Ascending aorta (tissue), 2 donors: ENCODE results near the gene SDSL. TPM values are rescaled to one million over a fixed set of nuclear protein-coding genes. Genes with fewer than 3 reads are reported as not detected.
A peak's percentile ranks its signal among the peaks of the same experiment; 100 is the strongest.

Experiments
- DNase-seq, 2 donors: peaks; one replicate each; pipeline ENCODE4 v3.0.0-alpha.2; 2019; ENCODE audit warnings: low spot score in 2 of 2
- H3K27ac ChIP-seq, 2 donors: fragments of 200-600 bp; sonication (generic); one replicate each; pipeline ENCODE4 v1.5.1; 2016 to 2017; ENCODE audit warnings: mild to moderate bottlenecking in 1 of 2
- H3K27me3 ChIP-seq: fragments of 200-600 bp; sonication (generic); one replicate; pipeline ENCODE4 v1.5.1; 2017
- H3K36me3 ChIP-seq, 2 donors: fragments of 200-600 bp; sonication (generic); one replicate each; pipeline ENCODE4 v1.5.1; 2016
- H3K4me1 ChIP-seq, 2 donors: fragments of 200-600 bp; sonication (generic); one replicate each; pipeline ENCODE4 v1.5.1; 2016 to 2017; ENCODE audit warnings: mild to moderate bottlenecking in 1 of 2
- H3K4me3 ChIP-seq, 2 donors: fragments of 200-600 bp; sonication (generic); one replicate each; pipeline ENCODE4 v1.5.1; 2016 to 2017; ENCODE audit warnings: mild to moderate bottlenecking in 1 of 2
- H3K9me3 ChIP-seq, 2 donors: fragments of 200-600 bp; sonication (generic); one replicate each; pipeline ENCODE4 v1.5.1; 2016
- intact Hi-C: fragments of 100-400 bp; cut with DNase I; formaldehyde crosslinking; loops from one replicate; pipeline ENCODE4 v1.15.1; 2023
- total RNA-seq: library from RNA; depleted of rRNA; stranded (reverse); fragments of >200 nt; gene quantifications from one replicate; pipeline ENCODE4 v1.1.0, GENCODE V29; 2016
- TF ChIP-seq, protein P1 (sequence below), 3 experiments: fragments of 200-600 bp in 2 of 3; fragments of 450-650 bp in 1 of 3; sonication (generic) in 2 of 3; IDR thresholded peaks; one replicate each; pipeline ENCODE4 v1.5.1; 2016 to 2019; ENCODE audit warnings: antibody characterized with exemption in 3 of 3, mild to moderate bottlenecking in 1 of 3, moderate library complexity in 1 of 3

The SDSL gene
- total RNA-seq, 1 donor from 2014 or later, result 11.0 TPM

DNA sequence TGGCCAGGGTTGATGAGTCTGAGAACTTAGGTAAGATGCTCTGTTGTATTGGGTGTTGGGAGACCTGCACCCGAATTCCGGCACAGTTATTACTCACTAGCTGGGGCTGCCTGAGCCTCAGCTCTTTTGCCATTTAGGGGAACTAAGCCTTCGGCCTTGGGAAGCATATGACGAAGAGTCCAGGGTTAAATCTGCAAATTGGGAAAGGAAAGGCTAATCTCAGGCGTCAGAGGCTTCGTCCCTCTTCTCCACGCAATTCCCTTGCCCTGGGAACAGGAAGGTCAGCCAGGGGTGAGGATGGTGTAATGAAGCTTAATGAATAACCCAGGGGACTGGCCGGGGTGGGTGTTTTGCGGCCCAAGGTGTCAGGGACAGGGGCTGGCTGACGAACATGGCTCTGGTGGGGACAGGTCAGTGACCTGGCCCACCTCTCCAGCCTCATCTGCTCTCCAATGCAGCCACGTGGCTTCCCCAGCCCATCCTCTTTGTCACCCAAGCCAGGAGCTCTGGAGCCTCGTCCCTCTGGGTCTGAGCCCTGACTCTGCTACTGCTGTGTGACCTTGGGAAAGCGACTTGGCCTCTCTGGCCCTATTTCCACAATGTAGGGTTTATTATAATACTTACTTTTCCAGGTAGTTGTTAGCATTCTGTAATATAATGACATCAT, 3.8 kb upstream of the SDSL start:
- no peaks in the 10 kb centered on the region for H3K9me3 ChIP-seq
- no peaks in the 10 kb centered on the region for H3K36me3 ChIP-seq
- peaks cover 0 to 6% of the 10 kb centered on the region in 2 donors for H3K4me1 ChIP-seq
- H3K27ac ChIP-seq, result no peak overlapping the region
- peak in 1 of 2 donors; percentile 76 for DNase-seq
- no peaks in the 10 kb centered on the region for H3K27me3 ChIP-seq
- H3K4me3 ChIP-seq, result no peak overlapping the region
- intact Hi-C loops, result no loop called here
- TF ChIP-seq, protein P1, sequence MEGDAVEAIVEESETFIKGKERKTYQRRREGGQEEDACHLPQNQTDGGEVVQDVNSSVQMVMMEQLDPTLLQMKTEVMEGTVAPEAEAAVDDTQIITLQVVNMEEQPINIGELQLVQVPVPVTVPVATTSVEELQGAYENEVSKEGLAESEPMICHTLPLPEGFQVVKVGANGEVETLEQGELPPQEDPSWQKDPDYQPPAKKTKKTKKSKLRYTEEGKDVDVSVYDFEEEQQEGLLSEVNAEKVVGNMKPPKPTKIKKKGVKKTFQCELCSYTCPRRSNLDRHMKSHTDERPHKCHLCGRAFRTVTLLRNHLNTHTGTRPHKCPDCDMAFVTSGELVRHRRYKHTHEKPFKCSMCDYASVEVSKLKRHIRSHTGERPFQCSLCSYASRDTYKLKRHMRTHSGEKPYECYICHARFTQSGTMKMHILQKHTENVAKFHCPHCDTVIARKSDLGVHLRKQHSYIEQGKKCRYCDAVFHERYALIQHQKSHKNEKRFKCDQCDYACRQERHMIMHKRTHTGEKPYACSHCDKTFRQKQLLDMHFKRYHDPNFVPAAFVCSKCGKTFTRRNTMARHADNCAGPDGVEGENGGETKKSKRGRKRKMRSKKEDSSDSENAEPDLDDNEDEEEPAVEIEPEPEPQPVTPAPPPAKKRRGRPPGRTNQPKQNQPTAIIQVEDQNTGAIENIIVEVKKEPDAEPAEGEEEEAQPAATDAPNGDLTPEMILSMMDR (IDR thresholded peaks at IDR 0.05), result no peak

DNA sequence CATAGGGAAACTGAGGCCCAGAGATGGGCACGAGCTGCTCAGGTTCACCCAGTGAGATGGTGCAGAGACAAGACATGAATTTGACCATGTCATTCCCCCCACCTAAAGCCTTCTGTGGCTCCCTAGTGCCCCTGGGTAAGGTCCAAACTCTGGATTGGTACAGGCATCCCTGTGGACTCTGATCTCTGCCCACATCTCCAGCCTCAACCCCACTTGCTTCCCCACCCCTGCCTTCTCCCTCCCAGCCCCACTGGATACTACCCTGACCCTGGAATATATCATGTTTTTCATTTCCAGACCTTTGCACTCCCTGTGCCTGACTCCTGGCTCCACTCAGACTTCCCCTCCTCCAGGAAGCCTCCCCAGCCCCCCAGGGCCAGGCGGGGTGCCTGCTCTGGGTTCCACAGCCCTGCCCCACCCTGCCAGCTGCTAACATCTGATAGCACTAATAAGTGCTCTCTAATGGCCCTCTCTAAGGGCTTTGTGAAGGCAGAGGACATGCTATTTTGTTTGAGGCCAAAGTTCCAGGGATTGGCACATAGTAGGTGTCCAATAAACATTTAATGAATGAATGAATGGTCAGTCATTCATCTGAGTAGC, 1.1 kb upstream of the SDSL start:
- Histone ChIP-seq H3K4me1 (peaks cover 0 to 6% of the 10 kb centered on the region in 2 donors), H3K4me3 (no peak overlapping the region), H3K27ac (no peak overlapping the region), H3K27me3 (no peaks in the 10 kb centered on the region), H3K9me3 (no peaks in the 10 kb centered on the region), H3K36me3 (no peaks in the 10 kb centered on the region)
- DNase-seq, result no peak
- intact Hi-C loops, result loop anchor here (10.0 kb wide), 1 partner anchor 236 kb away; the partner anchor contains the start of genes DDX54 and RITA1
- TF ChIP-seq, protein P1 (IDR thresholded peaks at IDR 0.05), result no peak

DNA sequence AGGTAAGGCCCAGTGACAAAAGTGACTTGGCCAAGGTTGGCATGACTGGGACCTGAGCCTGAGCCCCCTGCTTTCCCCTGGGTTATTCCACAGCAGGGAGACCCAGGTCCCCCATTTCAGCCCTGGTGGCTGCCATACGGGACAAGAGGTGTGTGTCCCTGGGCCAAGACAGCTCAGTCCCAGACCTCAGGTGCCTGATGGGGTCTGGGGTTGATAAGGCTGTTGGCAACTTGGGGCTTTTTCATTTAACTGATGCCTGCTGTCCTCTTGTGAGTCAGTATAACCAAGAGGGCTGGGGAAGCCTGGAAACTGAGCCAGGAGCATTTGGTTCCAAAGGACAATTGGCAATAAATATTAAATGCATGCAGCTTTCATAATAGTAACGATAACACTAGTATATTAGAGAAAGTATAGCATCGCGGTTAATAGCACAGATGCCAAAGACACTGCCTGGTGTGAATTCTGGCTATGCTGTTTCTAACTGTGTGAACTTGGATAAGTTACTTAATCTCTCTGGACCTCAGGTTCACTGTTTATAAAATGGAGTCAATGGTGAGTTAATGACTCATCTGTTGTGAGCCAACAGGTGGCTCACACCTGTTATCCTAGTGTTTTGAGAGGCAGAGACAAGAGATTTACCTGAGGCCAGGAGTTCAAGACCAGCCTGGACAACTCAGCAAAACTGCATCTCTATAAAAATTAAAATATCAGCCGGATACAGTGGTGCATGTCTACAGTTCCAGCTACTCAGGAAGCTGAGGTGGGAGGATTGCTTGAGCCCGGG, 898 bp downstream of the SDSL start:
- peak overlapping the region; percentile 52 to 68 for H3K4me3 ChIP-seq
- H3K4me1 ChIP-seq, result peaks cover 0 to 6% of the 10 kb centered on the region in 2 donors
- peak overlapping the region in 1 of 2 donors; percentile 68 for H3K27ac ChIP-seq
- no peaks in the 10 kb centered on the region for H3K27me3 ChIP-seq
- no peaks in the 10 kb centered on the region for H3K9me3 ChIP-seq
- no peaks in the 10 kb centered on the region for H3K36me3 ChIP-seq
- intact Hi-C loops, result loop anchor here (10.0 kb wide), 1 partner anchor 238 kb away; the partner anchor contains the start of genes DDX54 and RITA1
- no peak for DNase-seq
- TF ChIP-seq, protein P1 (IDR thresholded peaks at IDR 0.05), result no peak

DNA sequence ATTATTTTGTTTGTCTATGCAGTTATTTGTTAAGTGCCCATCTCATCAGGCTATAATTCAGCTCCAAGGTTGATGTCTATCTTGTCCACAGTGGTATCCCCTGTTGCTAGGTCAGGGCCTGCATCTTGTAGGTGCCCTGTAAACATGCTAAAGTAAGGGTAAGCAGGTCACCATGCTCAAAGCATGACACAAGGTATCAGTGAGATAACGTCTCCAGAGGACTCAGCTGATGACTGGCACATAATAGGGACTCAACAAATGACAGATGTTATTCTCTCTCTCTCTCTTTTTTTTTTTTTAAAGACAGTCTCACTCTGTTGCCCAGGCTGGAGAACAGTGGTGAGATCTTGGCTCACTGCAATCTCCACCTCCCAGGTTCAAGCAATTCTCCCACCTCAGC, 2.3 kb downstream of the SDSL start:
- DNase-seq, result no peak
- H3K36me3 ChIP-seq, result no peaks in the 10 kb centered on the region
- intact Hi-C loops, result loop anchor here (10.0 kb wide), 1 partner anchor 240 kb away; the partner anchor contains the start of genes DDX54 and RITA1
- no peaks in the 10 kb centered on the region for H3K27me3 ChIP-seq
- H3K4me1 ChIP-seq, result peaks cover 0 to 6% of the 10 kb centered on the region in 2 donors
- TF ChIP-seq, protein P1 (IDR thresholded peaks at IDR 0.05), result no peak
- no peaks in the 10 kb centered on the region for H3K9me3 ChIP-seq
- H3K4me3 ChIP-seq, result no peak overlapping the region
- H3K27ac ChIP-seq, result no peak overlapping the region

DNA sequence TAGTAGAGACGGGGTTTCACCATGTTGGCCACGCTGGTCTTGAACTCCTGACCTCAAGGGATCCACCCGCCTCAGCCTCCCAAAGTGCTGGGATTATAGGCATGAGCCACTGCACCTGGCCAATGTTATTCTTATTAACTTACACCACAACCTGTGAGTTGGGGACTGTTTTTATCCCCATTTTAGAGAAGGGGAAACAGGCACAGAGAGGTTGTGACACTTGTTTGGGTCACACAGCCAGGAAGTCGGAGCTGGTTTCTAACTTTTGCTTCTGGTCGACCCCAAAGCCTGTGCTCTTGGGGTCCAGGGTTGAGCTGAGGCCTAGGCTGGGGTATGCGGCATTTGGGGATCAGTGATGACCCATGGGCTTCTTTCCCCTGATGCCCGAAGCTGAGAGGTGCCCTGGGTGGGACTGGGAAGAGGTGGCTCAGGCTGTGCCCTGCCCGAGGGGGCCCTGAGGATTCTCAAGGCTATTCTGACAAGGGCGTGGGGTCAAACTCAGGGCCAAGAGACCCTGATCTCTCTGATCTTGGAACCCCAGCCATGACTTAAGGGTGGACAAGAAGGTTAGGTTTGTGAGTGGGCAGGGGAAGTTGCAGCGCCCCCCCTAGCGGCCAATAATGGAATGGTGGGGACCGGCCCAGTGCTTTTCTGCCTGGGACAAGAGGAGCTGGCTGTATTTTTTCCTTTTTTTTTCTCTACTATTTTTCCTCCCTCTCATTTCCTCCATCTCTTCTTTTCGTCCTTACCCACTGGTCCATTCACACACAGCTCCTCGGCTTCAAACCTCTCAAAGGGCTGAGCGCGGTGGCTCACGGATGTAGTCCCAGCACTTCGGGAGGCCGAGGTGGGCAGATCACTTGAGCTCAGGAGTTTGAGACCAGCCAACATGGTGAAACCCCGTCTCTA, 3.0 kb downstream of the SDSL start:
- intact Hi-C loops, result loop anchor here (5.0 to 10.0 kb wide), 2 partner anchors 113 to 240 kb away; partner anchors contain the start of genes DDX54 and RITA1
- Histone ChIP-seq H3K4me1 (peaks cover 0 to 6% of the 10 kb centered on the region in 2 donors), H3K27ac (no peak overlapping the region), H3K4me3 (no peak overlapping the region), H3K9me3 (no peaks in the 10 kb centered on the region), H3K36me3 (no peaks in the 10 kb centered on the region), H3K27me3 (no peaks in the 10 kb centered on the region)
- TF ChIP-seq, protein P1 (IDR thresholded peaks at IDR 0.05), result peak; percentile 43 to 68 (median 48)
- DNase-seq, result peak in 1 of 2 donors; percentile 73
